GM12878 (cell line): ENCODE results near the gene MPC1. TPM values are rescaled to one million over a fixed set of nuclear protein-coding genes. Genes with fewer than 3 reads are reported as not detected.
A peak's percentile ranks its signal among the peaks of the same experiment; 100 is the strongest.

Experiments
- ATAC-seq: fragments of 200-7000 bp; cut with Tn5 transposase; 3 replicates; pipeline ENCODE4 v1.9.1; 2020; ENCODE audit warnings: mild to moderate bottlenecking, moderate library complexity
- BruUV-seq: library from RNA; stranded (reverse); fragments of 400-500 nt; replicated peaks from 2 replicates; lab custom pipeline; 2021; lab: Mats Ljungman, UMichigan
- CTCF ChIA-PET: fragments of 300-600 bp; sonication (Branson Sonifier 250); formaldehyde crosslinking; extraction: SDS; loops from one replicate; lab custom pipeline; 2021; ENCODE audit warnings: inconsistent platforms; lab: Yijun Ruan, JAX
- POLR2A ChIA-PET: fragments of 350-600 bp; formaldehyde crosslinking; extraction: SDS; loops from one replicate; lab custom pipeline; 2021; ENCODE audit warnings: inconsistent platforms; lab: Charles Lee
- RAD21 ChIA-PET: fragments of 300-600 bp; sonication (Branson Sonifier 250); formaldehyde crosslinking; loops from one replicate; lab custom pipeline; 2023; ENCODE audit warnings: antibody characterized with exemption; ENCODE audit not compliant: unreplicated experiment; lab: Charles Lee
- SMC1A ChIA-PET: fragments of 300-600 bp; sonication (Branson Sonifier 250); formaldehyde crosslinking; loops from one replicate; lab custom pipeline; 2023; ENCODE audit not compliant: unreplicated experiment, uncharacterized antibody; lab: Charles Lee
- DNase-seq: peaks from one replicate; pipeline ENCODE4 v3.0.0-alpha.2; 2011; ENCODE audit warnings: low read depth, low spot score
- FAIRE-seq: peaks from 3 replicates; lab custom pipeline; 2011; peaks lifted over from hg19 to GRCh38; lab: Jason Lieb, UNC
- H2AFZ ChIP-seq: 2 replicates; pipeline ENCODE4 v1.6.0; 2011; ENCODE audit warnings: low read depth, low read length, control low read depth; ENCODE audit not compliant: control insufficient read depth
- H3K27ac ChIP-seq: 2 replicates; pipeline ENCODE4 v1.5.1; 2011; ENCODE audit warnings: control low read depth; ENCODE audit not compliant: control insufficient read depth, insufficient read depth
- H3K27me3 ChIP-seq, 2 experiments: replicated peaks in 1 of 2; 2 replicates each; pipeline versions ENCODE4 v1.6.0 to v1.6.1; 2011; ENCODE audit warnings: low read length in 1 of 2; ENCODE audit not compliant: control insufficient read depth in 2 of 2, insufficient read depth in 2 of 2
- H3K36me3 ChIP-seq, 2 experiments: 2 replicates each; pipeline ENCODE4 v1.5.1; 2011; ENCODE audit warnings: low read length in 1 of 2; ENCODE audit not compliant: control insufficient read depth in 2 of 2, insufficient read depth in 2 of 2
- H3K4me1 ChIP-seq: 2 replicates; pipeline ENCODE4 v1.6.1; 2011; ENCODE audit warnings: mild to moderate bottlenecking, low read length, moderate library complexity, mixed read lengths; ENCODE audit not compliant: control insufficient read depth, insufficient read depth
- H3K4me2 ChIP-seq: 2 replicates; pipeline ENCODE4 v1.6.0; 2011; ENCODE audit warnings: control low read depth; ENCODE audit not compliant: control insufficient read depth, insufficient read depth
- H3K4me3 ChIP-seq: fragments of 200-600 bp; sonication (generic); 2 replicates; pipeline ENCODE4 v1.5.1; 2016
- H3K79me2 ChIP-seq: 2 replicates; pipeline ENCODE4 v1.6.0; 2011; ENCODE audit warnings: low read length; ENCODE audit not compliant: control insufficient read depth, insufficient read depth
- H3K9ac ChIP-seq: 2 replicates; pipeline ENCODE4 v1.8.0; 2011; ENCODE audit warnings: low read length, control low read depth, mixed read lengths; ENCODE audit not compliant: control insufficient read depth, insufficient read depth
- H3K9me3 ChIP-seq: replicated peaks from 3 replicates; pipeline ENCODE4 v1.5.1; 2011; ENCODE audit warnings: mild to moderate bottlenecking, low read length; ENCODE audit not compliant: control insufficient read depth, insufficient read depth
- H4K20me1 ChIP-seq: 2 replicates; pipeline ENCODE4 v1.6.0; 2011; ENCODE audit not compliant: control insufficient read depth, insufficient read depth
- BACH1 ChIP-seq: fragments of 450-650 bp; IDR thresholded peaks from 2 replicates; pipeline ENCODE4 v1.6.1; 2017; ENCODE audit warnings: mild to moderate bottlenecking, borderline replicate concordance
- BHLHE40 ChIP-seq, 2 experiments: fragments of 450-650 bp in 1 of 2; IDR thresholded peaks; 2 replicates each; pipeline ENCODE4 v1.6.1; 2011 to 2017; ENCODE audit warnings: low read depth in 2 of 2, borderline replicate concordance in 1 of 2, improper control_type of control experiment in 1 of 2, low read length in 1 of 2, mild to moderate bottlenecking in 1 of 2
- KAT2A ChIP-seq: conservative IDR thresholded peaks from 2 replicates; pipeline ENCODE4 v1.6.1; 2011; ENCODE audit warnings: low read depth, low read length; ENCODE audit not compliant: control insufficient read depth
- MTA2 ChIP-seq: fragments of 450-650 bp; IDR thresholded peaks from 2 replicates; pipeline ENCODE4 v1.6.1; 2016; ENCODE audit warnings: low read depth, mild to moderate bottlenecking, moderate library complexity
- WGBS: methylation state at CpG from one replicate; pipeline ENCODE4 v1.1.6; 2016; ENCODE audit warnings: low lambda C conversion rate; ENCODE audit not compliant: insufficient replicate concordance, insufficient coverage; ENCODE audit errors: missing lambda C conversion rate; 5-methylcytosine and 5-hydroxymethylcytosine counted together
- in situ Hi-C: fragments of 300-500 bp; cut with MboI; formaldehyde crosslinking; loops from 9 replicates; pipeline ENCODE4 v1.14.3; 2018; ENCODE audit warnings: mixed read lengths
- intact Hi-C: fragments of 100-400 bp; cut with micrococcal nuclease; formaldehyde crosslinking; loops from one replicate; pipeline ENCODE4 v1.14.2; 2022; ENCODE audit not compliant: unreplicated experiment
- polyA plus RNA-seq, 11 experiments: library from polyadenylated mRNA; depleted of rRNA in 4 of 11; unstranded in 6 of 11; stranded (reverse) in 5 of 11; fragments of >200 nt; fragmentation: Nextera tagmentation in 4 of 11; fragmentation: Illumina TruSeq in 1 of 11; extraction: Ambion mirVana in 4 of 11; extraction: Trizol in 1 of 11; gene quantifications; 1 replicate in 1 of 11; 2 replicates in 10 of 11; pipeline versions ENCODE4 v1.2.1 to v1.2.3, GENCODE V29; 2011 to 2016; ENCODE audit warnings: inconsistent platforms in 2 of 11, missing spikeins in 2 of 11, low read depth in 1 of 11
- total RNA-seq, 4 experiments: library from RNA; depleted of rRNA in 3 of 4; stranded (reverse); fragments of >200 nt in 3 of 4; fragmentation: Illumina TruSeq in 1 of 4; extraction: Trizol in 1 of 4; gene quantifications; 2 replicates each; pipeline versions ENCODE4 v1.2.1 to v1.2.3, GENCODE V29; 2013 to 2021

The MPC1 gene
- total and polyA plus RNA-seq, 10 of the 15 experiments (the other 5 are each of a cell fraction or from before 2014, with no cell fraction given), result 53.2 to 177 (median 78.8) TPM

DNA sequence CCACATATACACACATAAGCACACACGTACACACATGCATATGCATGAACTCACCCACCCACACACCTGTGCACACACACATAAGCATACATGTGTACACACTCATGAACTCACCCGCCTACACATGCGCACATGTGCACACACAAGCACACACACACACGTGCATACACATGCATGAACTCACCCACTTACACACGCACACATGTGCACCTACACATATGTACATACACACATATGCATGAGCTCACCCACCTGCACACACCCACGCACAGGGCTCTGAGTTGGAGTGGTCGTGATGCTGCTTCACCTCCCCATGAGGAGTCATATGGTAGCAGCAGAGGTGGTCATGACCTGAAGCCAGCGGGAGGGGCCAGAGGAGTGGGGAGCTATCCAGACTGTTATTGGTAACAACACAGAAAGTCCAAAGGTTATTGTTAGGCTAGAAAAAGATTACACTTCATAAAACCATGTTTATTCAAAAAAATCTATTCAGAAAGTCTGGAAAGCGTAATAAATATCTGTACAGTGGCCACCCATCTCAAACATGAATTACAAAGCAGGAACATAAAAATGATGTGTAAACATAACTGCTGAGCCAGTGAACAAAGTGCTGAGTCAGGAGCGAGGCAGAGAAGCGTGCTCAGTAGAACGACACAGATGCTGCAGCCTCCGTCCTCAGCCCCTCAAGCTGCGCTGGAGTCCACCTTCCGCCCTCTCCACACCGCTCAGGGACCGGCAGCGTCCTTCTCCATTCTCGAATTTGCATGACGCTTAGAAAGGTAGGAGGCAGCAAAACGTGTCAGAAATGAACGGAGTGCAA lies 26.4 kb upstream of the MPC1 start:
- ChIA-PET CTCF (interaction anchor here (1.8 to 1.9 kb wide), 2 partner anchors 8 to 96 kb away, joined by 7 to 9 read pairs; no protein-coding TSS in a partner anchor), SMC1A (interaction anchor here (1.0 to 1.7 kb wide), 3 partner anchors 9 to 96 kb away, joined by 5 to 8 read pairs (median 6); no protein-coding TSS in a partner anchor), POLR2A (interaction anchor here (0.9 to 2.0 kb wide), 2 partner anchors 10 to 18 kb away, joined by 4 to 7 read pairs; no protein-coding TSS in a partner anchor), RAD21 (no interaction called here)
- in situ Hi-C loops (loop anchor here (10.0 kb wide), 1 partner anchor 524 kb away; no protein-coding TSS in a partner anchor), intact Hi-C loops (loop anchor here (10.0 kb wide), 1 partner anchor 234 kb away; no protein-coding TSS in a partner anchor)
- TF ChIP-seq KAT2A, result no peak
- TF ChIP-seq BHLHE40 (IDR thresholded peaks at IDR 0.05; ENCODE audit: borderline replicate concordance in 1 of 2, low read depth in 2 of 2, low read length in 1 of 2), result 0 out of 4 replicates have a peak, but pooled peaks of 1 of the 2 experiments have one; percentile 5
- TF ChIP-seq MTA2, result no peak
- H3K36me3 ChIP-seq, result no peaks in the 10 kb centered on the region
- FAIRE-seq, result no peak
- H3K9ac ChIP-seq, result no peak overlapping the region
- H3K4me3 ChIP-seq, result no peak overlapping the region
- H3K27me3 ChIP-seq, result no peaks in the 10 kb centered on the region
- peaks cover 6% of the 10 kb centered on the region for H3K4me1 ChIP-seq
- WGBS, result 55% methylated on average over 22 of the region's 22 CpGs
- no peak for ATAC-seq
- H4K20me1 ChIP-seq, result no peaks in the 10 kb centered on the region; the same call in 1 of the 2 replicates
- no peak overlapping the region for H2AFZ ChIP-seq
- H3K27ac ChIP-seq, result no peak overlapping the region
- no peak for DNase-seq
- H3K4me2 ChIP-seq, result no peak overlapping the region
- no peaks in the 10 kb centered on the region for H3K9me3 ChIP-seq
- no TSS peak for BruUV-seq
- no peaks in the 10 kb centered on the region for H3K79me2 ChIP-seq

GRCh38 chr6:166406197-166406596 lies 23.5 kb upstream of the MPC1 start:
- ChIA-PET RAD21 (no interaction called here), POLR2A (no interaction called here), CTCF (interaction anchor here (1.7 kb wide), 1 partner anchor 93 kb away, joined by 7 read pairs; no protein-coding TSS in a partner anchor), SMC1A (interaction anchor here (1.0 kb wide), 1 partner anchor 130 kb away, joined by 4 read pairs; no protein-coding TSS in a partner anchor)
- Histone ChIP-seq H3K27me3 (no peaks in the 10 kb centered on the region), H3K36me3 (no peaks in the 10 kb centered on the region), H3K9ac (no peak overlapping the region), H3K4me3 (no peak overlapping the region), H3K79me2 (no peaks in the 10 kb centered on the region), H3K9me3 (no peaks in the 10 kb centered on the region), H3K4me2 (no peak overlapping the region), H3K4me1 (no peaks in the 10 kb centered on the region), H3K27ac (no peak overlapping the region), H4K20me1 (no peaks in the 10 kb centered on the region; the same call in 1 of the 2 replicates), H2AFZ (no peak overlapping the region)
- intact Hi-C loops (loop anchor here (10.0 kb wide), 1 partner anchor 231 kb away; no protein-coding TSS in a partner anchor), in situ Hi-C loops (loop anchor here (10.0 kb wide), 1 partner anchor 521 kb away; no protein-coding TSS in a partner anchor)
- FAIRE-seq (no peak), ATAC-seq (no peak), DNase-seq (no peak)
- TF ChIP-seq BACH1 (no peak), KAT2A (no peak)
- BruUV-seq, result no TSS peak
- WGBS, result 77% methylated on average over 12 of the region's 12 CpGs
